GM18526 (cell line): ENCODE results near the gene TMEM30B.

Source experiments
- POLR2A ChIP-seq: IDR thresholded peaks from 3 replicates; pipeline ENCODE4 v1.6.1; 2011; ENCODE audit not compliant: insufficient read length; ENCODE audit errors: extremely low read depth

The TMEM30B gene

GRCh38 chr14:61315313-61315712 is 34.2 kb upstream of the TMEM30B start:
- no peak for TF ChIP-seq POLR2A

- TF ChIP-seq POLR2A, result no peak
Measured at GRCh38 chr14:61308198-61308597, 27.1 kb upstream of the TMEM30B start.

GRCh38 chr14:61304688-61305087 is 23.6 kb upstream of the TMEM30B start:
- no peak for TF ChIP-seq POLR2A

- no peak for TF ChIP-seq POLR2A
Measured at GRCh38 chr14:61300754-61301153, 19.6 kb upstream of the TMEM30B start.

GRCh38 chr14:61300209-61300608 is 19.1 kb upstream of the TMEM30B start:
- no peak for TF ChIP-seq POLR2A

- TF ChIP-seq POLR2A, result no peak
Measured at GRCh38 chr14:61298824-61299223, 17.7 kb upstream of the TMEM30B start.

- TF ChIP-seq POLR2A, result no peak
Measured at GRCh38 chr14:61297581-61297980, 16.4 kb upstream of the TMEM30B start.

- TF ChIP-seq POLR2A, result no peak
Measured at GRCh38 chr14:61296719-61297502, 15.8 kb upstream of the TMEM30B start.

GRCh38 chr14:61296151-61296550 is 15.0 kb upstream of the TMEM30B start:
- TF ChIP-seq POLR2A, result no peak

GRCh38 chr14:61290701-61291100 is 9.6 kb upstream of the TMEM30B start:
- no peak for TF ChIP-seq POLR2A

- TF ChIP-seq POLR2A, result no peak
Measured at GRCh38 chr14:61288720-61289119, 7.6 kb upstream of the TMEM30B start.

GRCh38 chr14:61288228-61288627 is 7.1 kb upstream of the TMEM30B start:
- TF ChIP-seq POLR2A, result no peak

GRCh38 chr14:61287196-61287595 is 6.1 kb upstream of the TMEM30B start:
- TF ChIP-seq POLR2A, result no peak

GRCh38 chr14:61285364-61285763 is 4.2 kb upstream of the TMEM30B start:
- no peak for TF ChIP-seq POLR2A

- no peak for TF ChIP-seq POLR2A
Measured at GRCh38 chr14:61284001-61284400, 2.9 kb upstream of the TMEM30B start.

GRCh38 chr14:61282746-61283145 is 1.6 kb upstream of the TMEM30B start:
- TF ChIP-seq POLR2A, result no peak

- TF ChIP-seq POLR2A, result no peak
Measured at GRCh38 chr14:61281948-61282275, 774 bp upstream of the TMEM30B start.
